DOHH2 (cell line): Measurements from ENCODE around the gene MYOZ2.

ENCODE experiments used
- EZH2phosphoT487 ChIP-seq: fragments of 200-600 bp; sonication (generic); IDR thresholded peaks from 2 replicates; pipeline ENCODE4 v1.6.1; 2017; ENCODE audit warnings: borderline replicate concordance, mild to moderate bottlenecking, antibody characterized with exemption, low read length, moderate library complexity, mixed read lengths
- TF ChIP-seq, protein P1 (sequence below): fragments of 200-600 bp; sonication (generic); IDR thresholded peaks from one replicate; pipeline ENCODE4 v1.5.1; 2014; ENCODE audit warnings: antibody characterized with exemption, mild to moderate bottlenecking, low read depth, low read length; ENCODE audit not compliant: poor library complexity, severe bottlenecking

GRCh38 chr4:119105605-119106004 is 30.0 kb upstream of the MYOZ2 start:
- TF ChIP-seq, protein P1, sequence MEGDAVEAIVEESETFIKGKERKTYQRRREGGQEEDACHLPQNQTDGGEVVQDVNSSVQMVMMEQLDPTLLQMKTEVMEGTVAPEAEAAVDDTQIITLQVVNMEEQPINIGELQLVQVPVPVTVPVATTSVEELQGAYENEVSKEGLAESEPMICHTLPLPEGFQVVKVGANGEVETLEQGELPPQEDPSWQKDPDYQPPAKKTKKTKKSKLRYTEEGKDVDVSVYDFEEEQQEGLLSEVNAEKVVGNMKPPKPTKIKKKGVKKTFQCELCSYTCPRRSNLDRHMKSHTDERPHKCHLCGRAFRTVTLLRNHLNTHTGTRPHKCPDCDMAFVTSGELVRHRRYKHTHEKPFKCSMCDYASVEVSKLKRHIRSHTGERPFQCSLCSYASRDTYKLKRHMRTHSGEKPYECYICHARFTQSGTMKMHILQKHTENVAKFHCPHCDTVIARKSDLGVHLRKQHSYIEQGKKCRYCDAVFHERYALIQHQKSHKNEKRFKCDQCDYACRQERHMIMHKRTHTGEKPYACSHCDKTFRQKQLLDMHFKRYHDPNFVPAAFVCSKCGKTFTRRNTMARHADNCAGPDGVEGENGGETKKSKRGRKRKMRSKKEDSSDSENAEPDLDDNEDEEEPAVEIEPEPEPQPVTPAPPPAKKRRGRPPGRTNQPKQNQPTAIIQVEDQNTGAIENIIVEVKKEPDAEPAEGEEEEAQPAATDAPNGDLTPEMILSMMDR: no peak
- no peak for TF ChIP-seq EZH2phosphoT487
